ENCODE measurements around the gene SF3A1. TPM values are rescaled to one million over a fixed set of nuclear protein-coding genes. Genes with fewer than 3 reads are reported as not detected.

Gene SF3A1
- total RNA-seq, 1 experiment from 2014 or later: 272 TPM

- H3K9me3 Mint-ChIP-seq: no peaks in the 10 kb centered on the region
- POLR2A ChIA-PET: no interaction called here
- CTCF ChIA-PET: interaction anchor here (0.5 kb wide), 1 partner anchor 729 kb away, joined by 4 read pairs; no protein-coding TSS in a partner anchor
Measured at GRCh38 chr22:30305906-30306626, 50.6 kb downstream of the SF3A1 start.

More at GRCh38 chr22:30305906-30306626, 50.6 kb downstream of the SF3A1 start:
- ATAC-seq (no peak), DNase-seq (ENCODE audit: low spot score) (no peak)
- no peaks in the 10 kb centered on the region for H3K27me3 Mint-ChIP-seq (ENCODE audit: low read depth)
- TF ChIP-seq RELA (CRISPR knock-in tag; IDR thresholded peaks at IDR 0.05; ENCODE audit: borderline replicate concordance) (no peak), PRDM15 (CRISPR knock-in tag; IDR thresholded peaks at IDR 0.05) (no peak), ARID4B (CRISPR knock-in tag; IDR thresholded peaks at IDR 0.05; ENCODE audit: borderline replicate concordance) (no peak), NFYB (CRISPR knock-in tag; conservative IDR thresholded peaks at IDR 0.05; ENCODE audit: low read depth) (no peak), RORB (CRISPR knock-in tag; IDR thresholded peaks at IDR 0.05) (no peak), TCF7 (CRISPR knock-in tag; IDR thresholded peaks at IDR 0.05; ENCODE audit: low read depth) (no peak), ZNF532 (CRISPR knock-in tag; IDR thresholded peaks at IDR 0.05; ENCODE audit: borderline replicate concordance) (no peak), EMX1 (CRISPR knock-in tag; IDR thresholded peaks at IDR 0.05) (no peak)
- no peak overlapping the region for H3K27ac Mint-ChIP-seq
- H3K4me3 Mint-ChIP-seq: no peak overlapping the region
- peaks cover 6% of the 10 kb centered on the region for H3K4me1 Mint-ChIP-seq
- H3K36me3 Mint-ChIP-seq: no peaks in the 10 kb centered on the region; the same call in 1 of the 2 replicates
